Common myeloid progenitor, CD34-positive (primary cell): Measurements from ENCODE around the gene NPAS2.

ENCODE experiments used
- CTCF ChIA-PET: fragments of 350-600 bp; sonication (Branson Sonifier 250); formaldehyde crosslinking; loops from one replicate; lab custom pipeline; 2021; ENCODE audit warnings: antibody characterized with exemption; lab: Charles Lee
- POLR2A ChIA-PET: fragments of 350-600 bp; sonication (Branson Sonifier 250); formaldehyde crosslinking; loops from one replicate; lab custom pipeline; 2021; ENCODE audit warnings: antibody characterized with exemption; lab: Charles Lee
- DNase-seq, 3 donors: peaks; one replicate each; pipeline versions ENCODE4 v3.0.0 to v3.0.0-alpha.2; 2013
- H3K27ac ChIP-seq, 2 experiments: 1 replicate in 1 of 2; 2 replicates in 1 of 2; pipeline ENCODE4 v1.7.0; 2013; ENCODE audit warnings: inconsistent platforms in 2 of 2, low read length in 2 of 2, mild to moderate bottlenecking in 2 of 2, low read depth in 1 of 2, moderate library complexity in 1 of 2; ENCODE audit not compliant: severe bottlenecking in 2 of 2, insufficient read depth in 1 of 2, poor library complexity in 1 of 2
- H3K27me3 ChIP-seq, 5 experiments: replicated peaks in 2 of 5; 1 replicate in 3 of 5; 2 replicates in 2 of 5; pipeline versions ENCODE4 v1.6.1 to v1.7.0; 2013; ENCODE audit warnings: low read length in 4 of 5, mild to moderate bottlenecking in 2 of 5, moderate library complexity in 2 of 5, inconsistent platforms in 1 of 5; ENCODE audit not compliant: insufficient read depth in 5 of 5, control insufficient read depth in 4 of 5
- H3K36me3 ChIP-seq, 4 experiments: 1 replicate in 2 of 4; 2 replicates in 2 of 4; pipeline versions ENCODE4 v1.6.1 to v1.7.0; 2013; ENCODE audit warnings: low read length in 3 of 4, control low read depth in 1 of 4, mild to moderate bottlenecking in 1 of 4; ENCODE audit not compliant: control insufficient read depth in 4 of 4, insufficient read depth in 4 of 4
- H3K4me1 ChIP-seq, 4 experiments: 1 replicate in 3 of 4; 2 replicates in 1 of 4; pipeline versions ENCODE4 v1.6.1 to v1.7.1; 2013; ENCODE audit warnings: low read length in 3 of 4, mild to moderate bottlenecking in 3 of 4, control low read depth in 1 of 4, inconsistent platforms in 1 of 4, moderate library complexity in 1 of 4; ENCODE audit not compliant: control insufficient read depth in 4 of 4, insufficient read depth in 4 of 4; ENCODE audit errors: control extremely low read depth in 1 of 4
- H3K4me3 ChIP-seq, 7 experiments: 1 replicate in 4 of 7; 2 replicates in 3 of 7; pipeline versions ENCODE4 v1.5.1 to v1.7.0; 2013; ENCODE audit warnings: mild to moderate bottlenecking in 7 of 7, low read length in 6 of 7, moderate library complexity in 6 of 7, inconsistent platforms in 2 of 7, low read depth in 2 of 7, control low read depth in 1 of 7; ENCODE audit not compliant: insufficient read depth in 4 of 7, control insufficient read depth in 1 of 7; ENCODE audit errors: extremely low read depth in 1 of 7
- H3K9me3 ChIP-seq, 5 experiments: 1 replicate in 4 of 5; 2 replicates in 1 of 5; pipeline versions ENCODE4 v1.6.1 to v1.7.1; 2013; ENCODE audit warnings: low read length in 4 of 5, mild to moderate bottlenecking in 2 of 5, inconsistent platforms in 1 of 5, low read depth in 1 of 5, moderate library complexity in 1 of 5; ENCODE audit not compliant: control insufficient read depth in 4 of 5, insufficient read depth in 2 of 5; ENCODE audit errors: control extremely low read depth in 1 of 5
- WGBS: methylation state at CpG from one replicate; pipeline ENCODE4 v1.1.5; 2013; ENCODE audit not compliant: insufficient coverage; 5-methylcytosine and 5-hydroxymethylcytosine counted together

The NPAS2 gene

GRCh38 chr2:100956081-100956480 lies 136.1 kb downstream of the NPAS2 start:
- H3K27me3 ChIP-seq: peaks cover 0 to 7% (median 0%) of the 10 kb centered on the region in 5 experiments
- H3K36me3 ChIP-seq: no peaks in the 10 kb centered on the region
- no peak overlapping the region for H3K27ac ChIP-seq
- H3K9me3 ChIP-seq: no peaks in the 10 kb centered on the region
- POLR2A ChIA-PET: no interaction called here
- H3K4me3 ChIP-seq: no peak overlapping the region
- no peak for DNase-seq
- WGBS: 93% methylated on average over 4 of the region's 5 CpGs
- H3K4me1 ChIP-seq: no peaks in the 10 kb centered on the region
- CTCF ChIA-PET: no interaction called here

GRCh38 chr2:100957996-100958653 lies 138.2 kb downstream of the NPAS2 start:
- H3K4me1 ChIP-seq: no peaks in the 10 kb centered on the region
- 95% methylated on average over 16 of the region's 16 CpGs for WGBS
- H3K9me3 ChIP-seq: no peaks in the 10 kb centered on the region
- no peak overlapping the region for H3K4me3 ChIP-seq
- no peak for DNase-seq
- H3K36me3 ChIP-seq: no peaks in the 10 kb centered on the region
- H3K27ac ChIP-seq: no peak overlapping the region
- H3K27me3 ChIP-seq: peaks cover 0 to 7% (median 0%) of the 10 kb centered on the region in 5 experiments
- POLR2A ChIA-PET: no interaction called here
- CTCF ChIA-PET: no interaction called here

GRCh38 chr2:100959225-100959880 lies 139.4 kb downstream of the NPAS2 start:
- no peaks in the 10 kb centered on the region for H3K36me3 ChIP-seq
- 75% methylated on average over 2 of the region's 6 CpGs for WGBS
- H3K27me3 ChIP-seq: peaks cover 0 to 12% (median 0%) of the 10 kb centered on the region in 5 experiments
- H3K9me3 ChIP-seq: no peaks in the 10 kb centered on the region
- H3K4me1 ChIP-seq: no peaks in the 10 kb centered on the region
- H3K4me3 ChIP-seq: no peak overlapping the region
- no peak overlapping the region for H3K27ac ChIP-seq
- ChIA-PET POLR2A (no interaction called here), CTCF (interaction anchor here (1.4 kb wide), 1 partner anchor 13 kb away, joined by 3 read pairs; no protein-coding TSS in a partner anchor)
- no peak for DNase-seq

- Histone ChIP-seq H3K36me3 (no peaks in the 10 kb centered on the region), H3K27ac (no peak overlapping the region), H3K9me3 (no peaks in the 10 kb centered on the region), H3K27me3 (peaks cover 0 to 12% (median 0%) of the 10 kb centered on the region in 5 experiments), H3K4me3 (no peak overlapping the region), H3K4me1 (no peaks in the 10 kb centered on the region)
- ChIA-PET POLR2A (no interaction called here), CTCF (no interaction called here)
- DNase-seq: no peak
- 95% methylated on average over 4 of the region's 4 CpGs for WGBS
Measured at GRCh38 chr2:100960688-100961087, 140.7 kb downstream of the NPAS2 start.

- H3K36me3 ChIP-seq: no peaks in the 10 kb centered on the region
- CTCF ChIA-PET: no interaction called here
- H3K4me1 ChIP-seq: no peaks in the 10 kb centered on the region
- DNase-seq: no peak
- H3K27ac ChIP-seq: no peak overlapping the region
- over 99% methylated on average over 10 of the region's 12 CpGs for WGBS
- H3K9me3 ChIP-seq: no peaks in the 10 kb centered on the region
- POLR2A ChIA-PET: no interaction called here
- H3K27me3 ChIP-seq: peaks cover 0 to 12% (median 0%) of the 10 kb centered on the region in 5 experiments
- no peak overlapping the region for H3K4me3 ChIP-seq
Measured at GRCh38 chr2:100962366-100963025, 142.6 kb downstream of the NPAS2 start.

- no peak overlapping the region for H3K27ac ChIP-seq
- CTCF ChIA-PET: no interaction called here
Measured at GRCh38 chr2:100963026-100963375, 143.1 kb downstream of the NPAS2 start.

GRCh38 chr2:100964222-100964621 lies 144.3 kb downstream of the NPAS2 start:
- no peak for DNase-seq
- CTCF ChIA-PET: interaction anchor here (0.7 kb wide), 1 partner anchor 75 kb away, joined by 6 read pairs; no protein-coding TSS in a partner anchor
- Histone ChIP-seq H3K27me3 (peaks cover 0 to 12% (median 0%) of the 10 kb centered on the region in 5 experiments), H3K27ac (no peak overlapping the region), H3K36me3 (no peaks in the 10 kb centered on the region), H3K4me1 (no peaks in the 10 kb centered on the region), H3K9me3 (no peaks in the 10 kb centered on the region), H3K4me3 (no peak overlapping the region)
- 78% methylated on average over 12 of the region's 12 CpGs for WGBS
- POLR2A ChIA-PET: no interaction called here

More at GRCh38 chr2:100963026-100963375, 143.1 kb downstream of the NPAS2 start:
- H3K9me3 ChIP-seq: no peaks in the 10 kb centered on the region
- POLR2A ChIA-PET: interaction anchor here (0.5 kb wide), 1 partner anchor 108 kb away, joined by 3 read pairs; no protein-coding TSS in a partner anchor
- no peak for DNase-seq
- no peak overlapping the region for H3K4me3 ChIP-seq
- 100% methylated on average over 2 of the region's 4 CpGs for WGBS
- no peaks in the 10 kb centered on the region for H3K4me1 ChIP-seq
- H3K36me3 ChIP-seq: no peaks in the 10 kb centered on the region
- H3K27me3 ChIP-seq: peaks cover 0 to 12% (median 0%) of the 10 kb centered on the region in 5 experiments
